ENCODE results near the gene TBL1Y. TPM values are rescaled to one million over a fixed set of nuclear protein-coding genes. Genes with fewer than 3 reads are reported as not detected.

The TBL1Y gene
- total RNA-seq, 1 experiment from 2014 or later: not detected

DNA sequence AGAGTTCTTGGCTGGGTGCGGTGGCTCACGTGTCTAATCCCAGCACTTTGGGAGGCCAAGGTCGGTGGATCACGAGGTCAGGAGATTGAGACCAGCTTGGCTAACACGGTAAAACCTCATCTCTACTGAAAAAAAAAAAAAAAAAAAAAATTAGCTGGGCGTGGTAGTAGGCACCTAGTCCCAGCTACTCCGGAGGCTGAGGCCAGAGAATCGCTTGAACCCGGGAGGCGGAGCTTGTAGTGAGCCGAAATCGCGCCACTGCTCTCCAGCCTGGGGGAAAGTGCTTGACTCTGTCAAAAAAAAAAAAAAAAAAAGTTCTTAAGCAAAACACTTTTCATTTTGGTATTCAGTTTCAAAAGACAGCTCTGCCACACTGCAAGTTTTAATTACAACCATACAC lies 37.9 kb downstream of the TBL1Y start:
- no peak for DNase-seq (ENCODE audit: low spot score)
- BruUV-seq (replicated peaks): no TSS peak
- no peaks in the 10 kb centered on the region for H3K36me3 ChIP-seq (ENCODE audit: insufficient read depth, low read length, poor library complexity, severe bottlenecking)
- no peaks in the 10 kb centered on the region for H3K27me3 ChIP-seq (replicated peaks; ENCODE audit: insufficient read depth, low read depth, low read length, poor library complexity)
- TF ChIP-seq, protein P1, sequence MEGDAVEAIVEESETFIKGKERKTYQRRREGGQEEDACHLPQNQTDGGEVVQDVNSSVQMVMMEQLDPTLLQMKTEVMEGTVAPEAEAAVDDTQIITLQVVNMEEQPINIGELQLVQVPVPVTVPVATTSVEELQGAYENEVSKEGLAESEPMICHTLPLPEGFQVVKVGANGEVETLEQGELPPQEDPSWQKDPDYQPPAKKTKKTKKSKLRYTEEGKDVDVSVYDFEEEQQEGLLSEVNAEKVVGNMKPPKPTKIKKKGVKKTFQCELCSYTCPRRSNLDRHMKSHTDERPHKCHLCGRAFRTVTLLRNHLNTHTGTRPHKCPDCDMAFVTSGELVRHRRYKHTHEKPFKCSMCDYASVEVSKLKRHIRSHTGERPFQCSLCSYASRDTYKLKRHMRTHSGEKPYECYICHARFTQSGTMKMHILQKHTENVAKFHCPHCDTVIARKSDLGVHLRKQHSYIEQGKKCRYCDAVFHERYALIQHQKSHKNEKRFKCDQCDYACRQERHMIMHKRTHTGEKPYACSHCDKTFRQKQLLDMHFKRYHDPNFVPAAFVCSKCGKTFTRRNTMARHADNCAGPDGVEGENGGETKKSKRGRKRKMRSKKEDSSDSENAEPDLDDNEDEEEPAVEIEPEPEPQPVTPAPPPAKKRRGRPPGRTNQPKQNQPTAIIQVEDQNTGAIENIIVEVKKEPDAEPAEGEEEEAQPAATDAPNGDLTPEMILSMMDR (conservative IDR thresholded peaks at IDR 0.05; ENCODE audit: low read depth, low read length): no peak
- no peak for TF ChIP-seq EZH2 (IDR thresholded peaks at IDR 0.05; ENCODE audit: borderline replicate concordance, low read depth, low read length, poor library complexity, severe bottlenecking)
- no peak overlapping the region for H3K27ac ChIP-seq (ENCODE audit: low read depth, low read length, poor library complexity, severe bottlenecking)
- intact Hi-C loops (cut with micrococcal nuclease; ENCODE audit: unreplicated experiment): no loop called here
- no peak overlapping the region for H3K4me3 ChIP-seq (ENCODE audit: low read depth, low read length, poor library complexity, severe bottlenecking)
- ChIA-PET POLR2A (ENCODE audit: low non-redundant PET) (no interaction called here), CTCF (no interaction called here)
- no peaks in the 10 kb centered on the region for H3K9me3 ChIP-seq (ENCODE audit: low read depth, low read length, poor library complexity, severe bottlenecking)
- no peaks in the 10 kb centered on the region for H3K4me1 ChIP-seq (ENCODE audit: insufficient read depth, low read length, poor library complexity, severe bottlenecking)

- no TSS peak for BruUV-seq (replicated peaks)
Observed at GRCh38 chrY:6949947-6950346, 39.5 kb downstream of the TBL1Y start.

GRCh38 chrY:6964732-6965131 lies 54.2 kb downstream of the TBL1Y start:
- H3K27me3 ChIP-seq (replicated peaks; ENCODE audit: insufficient read depth, low read depth, low read length, poor library complexity): no peaks in the 10 kb centered on the region
- DNase-seq (ENCODE audit: low spot score): no peak
- BruUV-seq (replicated peaks): no TSS peak
- H3K4me3 ChIP-seq (ENCODE audit: low read depth, low read length, poor library complexity, severe bottlenecking): no peak overlapping the region
- no peak for TF ChIP-seq EZH2 (IDR thresholded peaks at IDR 0.05; ENCODE audit: borderline replicate concordance, low read depth, low read length, poor library complexity, severe bottlenecking)
- TF ChIP-seq, protein P1 (conservative IDR thresholded peaks at IDR 0.05; ENCODE audit: low read depth, low read length): no peak
- no peaks in the 10 kb centered on the region for H3K36me3 ChIP-seq (ENCODE audit: insufficient read depth, low read length, poor library complexity, severe bottlenecking)
- ChIA-PET POLR2A (ENCODE audit: low non-redundant PET) (no interaction called here), CTCF (no interaction called here)
- intact Hi-C loops (cut with micrococcal nuclease; ENCODE audit: unreplicated experiment): no loop called here
- no peaks in the 10 kb centered on the region for H3K4me1 ChIP-seq (ENCODE audit: insufficient read depth, low read length, poor library complexity, severe bottlenecking)
- no peaks in the 10 kb centered on the region for H3K9me3 ChIP-seq (ENCODE audit: low read depth, low read length, poor library complexity, severe bottlenecking)
- no peak overlapping the region for H3K27ac ChIP-seq (ENCODE audit: low read depth, low read length, poor library complexity, severe bottlenecking)

More at GRCh38 chrY:6949947-6950346, 39.5 kb downstream of the TBL1Y start:
- Histone ChIP-seq H3K27ac (ENCODE audit: low read depth, low read length, poor library complexity, severe bottlenecking) (no peak overlapping the region), H3K9me3 (ENCODE audit: low read depth, low read length, poor library complexity, severe bottlenecking) (no peaks in the 10 kb centered on the region), H3K4me3 (ENCODE audit: low read depth, low read length, poor library complexity, severe bottlenecking) (no peak overlapping the region), H3K27me3 (replicated peaks; ENCODE audit: insufficient read depth, low read depth, low read length, poor library complexity) (no peaks in the 10 kb centered on the region), H3K4me1 (ENCODE audit: insufficient read depth, low read length, poor library complexity, severe bottlenecking) (no peaks in the 10 kb centered on the region), H3K36me3 (ENCODE audit: insufficient read depth, low read length, poor library complexity, severe bottlenecking) (no peaks in the 10 kb centered on the region)
- intact Hi-C loops (cut with micrococcal nuclease; ENCODE audit: unreplicated experiment): no loop called here
- ChIA-PET CTCF (no interaction called here), POLR2A (ENCODE audit: low non-redundant PET) (no interaction called here)
- no peak for DNase-seq (ENCODE audit: low spot score)
- no peak for TF ChIP-seq EZH2 (IDR thresholded peaks at IDR 0.05; ENCODE audit: borderline replicate concordance, low read depth, low read length, poor library complexity, severe bottlenecking)
- TF ChIP-seq, protein P1 (conservative IDR thresholded peaks at IDR 0.05; ENCODE audit: low read depth, low read length): no peak

All from A673 (cell line).